NB4 (cell line): ENCODE data around the gene MGAT3.

ENCODE experiments used
- DNase-seq: peaks from one replicate; pipeline ENCODE4 v3.0.0; 2010; ENCODE audit warnings: low read depth
- H3K4me3 ChIP-seq: one replicate; pipeline ENCODE4 v1.5.1; 2011; ENCODE audit warnings: mild to moderate bottlenecking, low read depth, low read length, moderate library complexity
- CTCF ChIP-seq: IDR thresholded peaks from one replicate; pipeline ENCODE4 v1.5.1; 2012; ENCODE audit warnings: low read depth, low read length
- MAX ChIP-seq: IDR thresholded peaks from 2 replicates; pipeline ENCODE4 v1.6.1; 2011; ENCODE audit warnings: low read depth, low read length
- MYC ChIP-seq: IDR thresholded peaks from 2 replicates; pipeline ENCODE4 v1.6.1; 2011; ENCODE audit warnings: low read depth, low read length
- POLR2A ChIP-seq: IDR thresholded peaks from 2 replicates; pipeline ENCODE4 v1.6.1; 2011; ENCODE audit warnings: mild to moderate bottlenecking; ENCODE audit not compliant: insufficient read length; ENCODE audit errors: extremely low read depth

The MGAT3 gene

GRCh38 chr22:39444247-39444800 is 12.5 kb upstream of the MGAT3 start:
- DNase-seq = no peak
- TF ChIP-seq MAX = no peak
- no peak for TF ChIP-seq CTCF
- no peak for TF ChIP-seq POLR2A
- TF ChIP-seq MYC = no peak
- H3K4me3 ChIP-seq = no peak overlapping the region

GRCh38 chr22:39444937-39445465 is 11.8 kb upstream of the MGAT3 start:
- no peak for DNase-seq
- no peak for TF ChIP-seq MYC
- no peak for TF ChIP-seq MAX
- H3K4me3 ChIP-seq = no peak overlapping the region

- no peak for DNase-seq
- TF ChIP-seq MYC (no peak), MAX (no peak), POLR2A (no peak), CTCF (no peak)
- H3K4me3 ChIP-seq = no peak overlapping the region
These were observed 11.1 kb upstream of the MGAT3 start for GRCh38 chr22:39445678-39446077.

- DNase-seq = no peak
- no peak overlapping the region for H3K4me3 ChIP-seq
- no peak for TF ChIP-seq MAX
- no peak for TF ChIP-seq CTCF
- no peak for TF ChIP-seq POLR2A
- TF ChIP-seq MYC = no peak
These were observed 10.5 kb upstream of the MGAT3 start for GRCh38 chr22:39446239-39446721.

- DNase-seq = peak; percentile 35
- H3K4me3 ChIP-seq = no peak overlapping the region
- TF ChIP-seq MAX (no peak), CTCF (no peak), MYC (no peak), POLR2A (no peak)
These were observed 8.4 kb upstream of the MGAT3 start for GRCh38 chr22:39448205-39449054.

GRCh38 chr22:39449708-39450107 is 7.1 kb upstream of the MGAT3 start:
- no peak for DNase-seq
- TF ChIP-seq CTCF = no peak
- no peak for TF ChIP-seq MYC
- no peak for TF ChIP-seq POLR2A
- H3K4me3 ChIP-seq = no peak overlapping the region
